ENCODE data around the gene CD2BP2. TPM values are rescaled to one million over a fixed set of nuclear protein-coding genes. Genes with fewer than 3 reads are reported as not detected.

Gene CD2BP2
- total and polyA plus RNA-seq, 2 of the 13 experiments (the other 11 are each of a cell fraction or from before 2014, with no cell fraction given): 24.9 to 54.6 TPM

GRCh38 chr16:30377812-30378235, 22.7 kb upstream of the CD2BP2 start (continued):
- TF ChIP-seq FOXK2 (IDR thresholded peaks at IDR 0.05) (no peak), TEAD3 (CRISPR knock-in tag; optimal IDR thresholded peaks at IDR 0.05; ENCODE audit: borderline replicate concordance) (no peak), NCOA5 (CRISPR knock-in tag; IDR thresholded peaks at IDR 0.05) (no peak), RARA (CRISPR knock-in tag; IDR thresholded peaks at IDR 0.05) (no peak), YEATS2 (CRISPR knock-in tag; IDR thresholded peaks at IDR 0.05; ENCODE audit: borderline replicate concordance) (no peak), ZNF792 (CRISPR knock-in tag; IDR thresholded peaks at IDR 0.05) (no peak; the same call in 1 of the 2 replicates), ZNF644 (CRISPR knock-in tag; IDR thresholded peaks at IDR 0.05; ENCODE audit: low read depth) (no peak), ZNF879 (CRISPR knock-in tag; IDR thresholded peaks at IDR 0.05) (peak; percentile 23; the same call in 1 of the 2 replicates), ZNF230 (CRISPR knock-in tag; IDR thresholded peaks at IDR 0.05) (peak; percentile 56; the same call in 1 of the 2 replicates), HNRNPUL1 (IDR thresholded peaks at IDR 0.05; ENCODE audit: low read depth, low read length) (no peak), ZNF550 (CRISPR knock-in tag; IDR thresholded peaks at IDR 0.05; ENCODE audit: borderline replicate concordance) (no peak), ZBTB39 (CRISPR knock-in tag; IDR thresholded peaks at IDR 0.05) (no peak), HNRNPL (IDR thresholded peaks at IDR 0.05; ENCODE audit: low read depth, low read length) (0 out of 2 replicates have a peak, but pooled peaks have one; percentile 7), REL (CRISPR knock-in tag; conservative IDR thresholded peaks at IDR 0.05) (no peak), GLMP (CRISPR knock-in tag; IDR thresholded peaks at IDR 0.05; ENCODE audit: borderline replicate concordance) (no peak), ATF6 (CRISPR knock-in tag; conservative IDR thresholded peaks at IDR 0.05) (no peak), RNF2 (conservative IDR thresholded peaks at IDR 0.05; ENCODE audit: low read depth) (no peak), ZSCAN22 (CRISPR knock-in tag; IDR thresholded peaks at IDR 0.05) (no peak), MTA1 (CRISPR knock-in tag; IDR thresholded peaks at IDR 0.05; ENCODE audit: borderline replicate concordance) (no peak; the same call in 1 of the 2 replicates), MAZ (IDR thresholded peaks at IDR 0.05; ENCODE audit: borderline replicate concordance, low read depth, low read length) (no peak), MAZ (CRISPR knock-in tag; IDR thresholded peaks at IDR 0.05; ENCODE audit: low read depth) (peak; percentile 60; the same call in 1 of the 2 replicates), ZFP90 (CRISPR knock-in tag; IDR thresholded peaks at IDR 0.05; ENCODE audit: borderline replicate concordance) (no peak), ATF7 (IDR thresholded peaks at IDR 0.05) (no peak), ATF7 (CRISPR knock-in tag; IDR thresholded peaks at IDR 0.05) (no peak), TBP (CRISPR knock-in tag; IDR thresholded peaks at IDR 0.05) (no peak), PTBP1 (IDR thresholded peaks at IDR 0.05; ENCODE audit: low read depth, low read length, poor library complexity, severe bottlenecking) (no peak), KAT2B (IDR thresholded peaks at IDR 0.05; ENCODE audit: borderline replicate concordance, low read depth, low read length) (no peak), ELF3 (CRISPR knock-in tag; IDR thresholded peaks at IDR 0.05) (no peak), NFYC (CRISPR knock-in tag; IDR thresholded peaks at IDR 0.05) (no peak), MTF1 (CRISPR knock-in tag; IDR thresholded peaks at IDR 0.05) (peak; percentile 7; the same call in 1 of the 2 replicates), HOXA3 (CRISPR knock-in tag; IDR thresholded peaks at IDR 0.05) (no peak)
